IMR-90 (cell line): ENCODE results near the gene ALDH18A1. TPM values are rescaled to one million over a fixed set of nuclear protein-coding genes. Genes with fewer than 3 reads are reported as not detected.
"Not testable (repeated sequence)": the region's sequence is repeated elsewhere in the genome, so short reads cannot be mapped to it uniquely, and the experiment has no call there.

ENCODE experiments used
- ATAC-seq: fragments of 200-7000 bp; cut with Tn5 transposase; 2 replicates; pipeline ENCODE4 v1.9.1; 2020; ENCODE audit warnings: low read depth, mild to moderate bottlenecking, moderate library complexity
- BruUV-seq: library from RNA; stranded (reverse); fragments of 400-500 nt; replicated peaks from 2 replicates; lab custom pipeline; 2021; lab: Mats Ljungman, UMichigan
- CTCF ChIA-PET: fragments of 300-600 bp; formaldehyde crosslinking; extraction: SDS; loops from one replicate; lab custom pipeline; 2021; ENCODE audit warnings: antibody characterized with exemption; lab: Yijun Ruan, JAX
- POLR2A ChIA-PET: fragments of 300-600 bp; sonication (Branson Sonifier 250); formaldehyde crosslinking; loops from one replicate; lab custom pipeline; 2022; ENCODE audit warnings: antibody characterized with exemption; ENCODE audit not compliant: unreplicated experiment; lab: Charles Lee
- DNase-seq: peaks from one replicate; pipeline ENCODE4 v3.0.0; 2013
- H2AFZ ChIP-seq: replicated peaks from 2 replicates; pipeline ENCODE3; 2013; ENCODE audit warnings: low read length, mild to moderate bottlenecking; ENCODE audit not compliant: poor library complexity
- H2AK5ac ChIP-seq: 2 replicates; pipeline ENCODE4 v1.6.1; 2013; ENCODE audit warnings: low read depth, low read length, inconsistent platforms
- H2AK9ac ChIP-seq: replicated peaks from 2 replicates; pipeline ENCODE3; 2013; ENCODE audit warnings: mild to moderate bottlenecking, low read depth, low read length, moderate library complexity; ENCODE audit not compliant: poor library complexity
- H2BK120ac ChIP-seq: 2 replicates; pipeline ENCODE4 v1.6.1; 2013; ENCODE audit warnings: low read depth, low read length, inconsistent platforms
- H2BK15ac ChIP-seq: 3 replicates; pipeline ENCODE4 v1.6.1; 2013; ENCODE audit warnings: low read depth, low read length, inconsistent platforms
- H2BK20ac ChIP-seq: 2 replicates; pipeline ENCODE4 v1.6.1; 2013; ENCODE audit warnings: low read depth, mild to moderate bottlenecking, inconsistent platforms, low read length, moderate library complexity
- H2BK5ac ChIP-seq: 2 replicates; pipeline ENCODE4 v1.6.1; 2013; ENCODE audit warnings: mild to moderate bottlenecking, low read depth, low read length, inconsistent platforms; ENCODE audit not compliant: poor library complexity, severe bottlenecking
- H3K14ac ChIP-seq: replicated peaks from 2 replicates; pipeline ENCODE4 v1.6.1; 2013; ENCODE audit warnings: low read depth, low read length, inconsistent platforms
- H3K18ac ChIP-seq: 2 replicates; pipeline ENCODE4 v1.6.1; 2013; ENCODE audit warnings: low read depth, low read length, control low read depth
- H3K23ac ChIP-seq: 2 replicates; pipeline ENCODE4 v1.6.1; 2013; ENCODE audit warnings: low read depth, low read length, inconsistent platforms
- H3K27ac ChIP-seq: 2 replicates; pipeline ENCODE4 v1.5.1; 2013; ENCODE audit warnings: mild to moderate bottlenecking, control low read depth, low read length; ENCODE audit not compliant: insufficient read depth
- H3K27me3 ChIP-seq: 2 replicates; pipeline ENCODE4 v1.6.1; 2013; ENCODE audit warnings: low read length; ENCODE audit not compliant: control insufficient read depth, insufficient read depth
- H3K36me3 ChIP-seq: 2 replicates; pipeline ENCODE4 v1.6.1; 2013; ENCODE audit warnings: low read length, mixed read lengths; ENCODE audit not compliant: control insufficient read depth, insufficient read depth
- H3K4ac ChIP-seq: 2 replicates; pipeline ENCODE4 v1.6.1; 2013; ENCODE audit warnings: low read depth, low read length, inconsistent platforms
- H3K4me1 ChIP-seq: 2 replicates; pipeline ENCODE4 v1.6.1; 2013; ENCODE audit warnings: low read length, mixed read lengths; ENCODE audit not compliant: control insufficient read depth, insufficient read depth
- H3K4me2 ChIP-seq: 2 replicates; pipeline ENCODE4 v1.6.1; 2013; ENCODE audit warnings: low read depth, mild to moderate bottlenecking, control low read depth, low read length, moderate library complexity
- H3K4me3 ChIP-seq: 2 replicates; pipeline ENCODE4 v1.5.1; 2013; ENCODE audit warnings: low read depth, mild to moderate bottlenecking, control low read depth, low read length, moderate library complexity; ENCODE audit not compliant: insufficient read depth
- H3K56ac ChIP-seq: 2 replicates; pipeline ENCODE4 v1.6.1; 2013; ENCODE audit warnings: low read length, inconsistent platforms; ENCODE audit not compliant: insufficient read depth; ENCODE audit errors: extremely low read depth
- H3K79me1 ChIP-seq, 2 experiments: 2 replicates each; pipeline ENCODE4 v1.6.1; 2013; ENCODE audit warnings: low read length in 2 of 2, inconsistent platforms in 1 of 2, low read depth in 1 of 2
- H3K9ac ChIP-seq: 2 replicates; pipeline ENCODE4 v1.6.1; 2013; ENCODE audit warnings: low read depth, low read length, control low read depth
- H3K9me1 ChIP-seq: 2 replicates; pipeline ENCODE4 v1.6.1; 2013; ENCODE audit warnings: low read length, inconsistent platforms; ENCODE audit not compliant: insufficient read depth
- H3K9me3 ChIP-seq: 2 replicates; pipeline ENCODE4 v1.6.1; 2013; ENCODE audit warnings: low read length; ENCODE audit not compliant: control insufficient read depth, insufficient read depth
- H4K20me1 ChIP-seq: 2 replicates; pipeline ENCODE4 v1.6.1; 2013; ENCODE audit warnings: low read length, inconsistent platforms; ENCODE audit not compliant: insufficient read depth
- H4K5ac ChIP-seq: 2 replicates; pipeline ENCODE4 v1.6.1; 2013; ENCODE audit warnings: mild to moderate bottlenecking, low read depth, low read length, control low read depth
- H4K8ac ChIP-seq, 2 experiments: 2 replicates each; pipeline ENCODE4 v1.6.1; 2013; ENCODE audit warnings: low read depth in 2 of 2, low read length in 2 of 2, control low read depth in 1 of 2, inconsistent platforms in 1 of 2
- H4K91ac ChIP-seq: 2 replicates; pipeline ENCODE4 v1.6.1; 2013; ENCODE audit warnings: low read depth, low read length, inconsistent platforms; ENCODE audit not compliant: insufficient read depth
- WGBS, 2 experiments: methylation state at CpG; one replicate each; pipeline versions ENCODE4 v1.1.5 to v1.1.7; 2013; ENCODE audit warnings: missing lambda C conversion rate in 2 of 2; ENCODE audit not compliant: insufficient read length in 1 of 2; ENCODE audit errors: extremely low coverage in 2 of 2; 5-methylcytosine and 5-hydroxymethylcytosine counted together
- dilution Hi-C: fragments of 300-500 bp; cut with HindIII; formaldehyde crosslinking; loops from one replicate; pipeline ENCODE4 v1.14.3; 2018; ENCODE audit warnings: low sequenced_read_pairs; ENCODE audit not compliant: unreplicated experiment
- in situ Hi-C: fragments of 300-500 bp; cut with MboI; formaldehyde crosslinking; loops from 3 replicates; pipeline ENCODE4 v1.14.3; 2019; ENCODE audit warnings: low sequenced_read_pairs, inconsistent platforms, mixed read lengths
- intact Hi-C: fragments of 100-400 bp; cut with micrococcal nuclease; formaldehyde crosslinking; loops from 2 replicates; pipeline ENCODE4 v1.10.0; 2022
- polyA plus RNA-seq, 3 experiments: library from polyadenylated mRNA; depleted of rRNA; stranded (reverse); fragments of >200 nt; gene quantifications; 2 replicates each; pipeline ENCODE4 v1.2.3, GENCODE V29; 2012; ENCODE audit warnings: low replicate concordance in 1 of 3
- total RNA-seq: library from RNA; depleted of rRNA; stranded (reverse); fragments of >200 nt; gene quantifications from 2 replicates; pipeline ENCODE4 v1.2.3, GENCODE V29; 2012

The ALDH18A1 gene
- total and polyA plus RNA-seq, 2 of the 4 experiments (the other 2 are of a cell fraction): 93.4 to 232 TPM

DNA sequence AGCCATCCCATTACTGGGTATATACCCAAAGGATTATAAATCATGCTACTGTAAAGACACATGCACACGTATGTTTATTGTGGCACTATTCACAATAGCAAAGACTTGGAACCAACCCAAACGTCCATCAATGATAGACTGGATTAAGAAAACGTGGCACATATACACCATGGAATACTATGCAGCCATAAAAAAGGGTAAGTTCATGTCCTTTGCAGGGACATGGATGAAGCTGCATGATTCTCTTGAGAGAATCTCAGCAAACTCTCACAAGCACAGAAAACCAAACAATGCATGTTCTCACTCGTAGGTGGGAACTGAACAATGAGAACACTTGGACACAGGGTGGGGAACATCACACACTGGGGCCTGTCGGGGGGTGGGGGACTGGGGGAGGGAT lies 36.1 kb downstream of the ALDH18A1 start:
- Histone ChIP-seq H3K79me1 (peaks cover 7 to 16% of the 10 kb centered on the region in 2 experiments; a peak in 3 of 4 replicates), H3K36me3 (peaks cover 52% of the 10 kb centered on the region)
- H2BK120ac ChIP-seq, H3K9ac ChIP-seq, H4K8ac ChIP-seq, H3K27ac ChIP-seq, DNase-seq, H3K4me2 ChIP-seq, H2BK15ac ChIP-seq, H4K5ac ChIP-seq, H3K27me3 ChIP-seq, H3K56ac ChIP-seq, H2AFZ ChIP-seq, H3K4me3 ChIP-seq, H2BK20ac ChIP-seq, H4K91ac ChIP-seq, dilution Hi-C loops, H3K9me3 ChIP-seq, H3K23ac ChIP-seq, CTCF ChIA-PET, H2BK5ac ChIP-seq, H2AK5ac ChIP-seq, in situ Hi-C loops, H4K20me1 ChIP-seq, ATAC-seq, H3K4me1 ChIP-seq, BruUV-seq, H3K18ac ChIP-seq, H2AK9ac ChIP-seq, H3K4ac ChIP-seq, H3K14ac ChIP-seq, H3K9me1 ChIP-seq: not testable (repeated sequence)
- no CpG with 5 or more reads among the region's 5 CpGs for WGBS, 2 experiments
- intact Hi-C loops: loop anchor here (10.0 kb wide), 1 partner anchor 54 kb away; no protein-coding TSS in a partner anchor
- POLR2A ChIA-PET: interaction anchor here (0.6 kb wide), 1 partner anchor 25 kb away, joined by 4 read pairs; no protein-coding TSS in a partner anchor
